T-helper 1 cell treated with Interleukin-12 subunit alpha and Interleukin-12 subunit beta and Interleukin-4 antibody, amounts not matched to agents 30 ng/mL and 1 ng/mL, for 36 hours (primary cell): ENCODE data around the gene ART4. TPM values are rescaled to one million over a fixed set of nuclear protein-coding genes. Genes with fewer than 3 reads are reported as not detected.

Experiments
- intact Hi-C: fragments of 100-400 bp; cut with micrococcal nuclease; formaldehyde crosslinking; loops from one replicate; pipeline ENCODE4 v1.15.1; 2024
- total RNA-seq: library from RNA; stranded (reverse); gene quantifications from 2 replicates; pipeline ENCODE4 v1.2.3, GENCODE V29; 2022

ART4 gene
- total RNA-seq, 1 donor from 2014 or later = not detected

GRCh38 chr12:14852880-14853279, 9.6 kb upstream of the ART4 start:
- intact Hi-C loops = no loop called here

DNA sequence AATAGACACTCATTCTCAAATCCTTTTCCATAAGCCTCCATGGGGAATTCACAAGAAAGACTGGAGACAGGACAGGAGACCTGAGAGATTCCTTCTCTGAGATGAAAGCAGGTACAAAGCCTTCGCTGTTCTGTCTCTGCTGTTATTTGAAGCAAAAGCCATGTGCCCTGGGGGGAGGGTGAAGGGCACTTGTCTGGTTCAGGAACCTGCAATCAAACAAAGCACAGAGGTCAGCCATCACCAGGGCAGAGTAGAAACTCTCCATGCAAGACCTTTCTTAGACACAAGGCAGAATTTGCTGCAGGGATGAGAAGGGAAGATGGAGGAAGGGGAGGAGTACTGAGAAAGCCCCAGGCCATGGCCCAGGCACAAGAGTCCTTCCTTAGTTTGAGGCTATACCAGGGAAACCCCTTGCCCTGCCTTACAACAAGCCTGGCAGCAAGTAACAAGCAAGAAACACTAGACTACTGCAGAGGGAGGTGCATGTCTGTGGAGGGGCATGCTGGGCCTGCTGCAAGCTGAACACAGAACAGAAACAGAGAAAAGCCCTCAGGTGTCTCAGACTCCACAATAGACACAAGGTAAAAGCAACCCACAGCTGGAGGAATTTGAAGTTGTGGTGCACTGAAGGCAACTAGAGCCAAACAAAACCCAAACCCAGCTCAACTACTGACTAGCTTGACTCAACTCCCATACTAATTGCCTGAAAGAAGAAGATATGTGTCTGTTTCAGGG, 7.8 kb upstream of the ART4 start:
- intact Hi-C loops = no loop called here

- intact Hi-C loops = no loop called here
Observed at GRCh38 chr12:14849661-14850060, 6.3 kb upstream of the ART4 start.

- intact Hi-C loops = no loop called here
Observed at GRCh38 chr12:14846876-14847580, 3.7 kb upstream of the ART4 start.

DNA sequence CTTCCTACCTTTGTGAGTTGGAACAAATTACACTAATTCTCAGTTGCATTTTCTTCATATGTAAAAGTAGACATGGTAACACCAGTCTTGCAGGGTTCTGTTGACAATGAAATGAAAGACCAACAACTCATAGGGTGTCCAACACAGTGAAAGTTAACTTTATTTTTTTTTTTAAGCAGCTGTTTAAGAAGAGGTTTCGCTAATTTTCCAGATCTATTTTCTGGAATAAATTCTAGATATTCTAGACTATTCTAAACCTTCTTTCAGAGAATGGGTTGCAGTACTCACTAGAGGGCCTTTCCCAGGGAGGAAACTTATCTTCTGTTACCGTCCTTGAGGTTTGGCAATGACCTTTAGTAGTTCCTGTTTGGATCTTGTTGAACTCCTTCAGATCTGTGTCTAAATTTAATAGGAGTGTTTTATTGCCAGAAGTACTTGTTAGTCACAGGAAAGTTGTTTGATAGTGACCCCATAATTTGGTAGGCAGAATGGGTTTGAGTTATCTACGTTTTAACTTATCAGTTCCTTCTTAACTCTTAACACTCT, 2.8 kb upstream of the ART4 start:
- intact Hi-C loops = no loop called here

DNA sequence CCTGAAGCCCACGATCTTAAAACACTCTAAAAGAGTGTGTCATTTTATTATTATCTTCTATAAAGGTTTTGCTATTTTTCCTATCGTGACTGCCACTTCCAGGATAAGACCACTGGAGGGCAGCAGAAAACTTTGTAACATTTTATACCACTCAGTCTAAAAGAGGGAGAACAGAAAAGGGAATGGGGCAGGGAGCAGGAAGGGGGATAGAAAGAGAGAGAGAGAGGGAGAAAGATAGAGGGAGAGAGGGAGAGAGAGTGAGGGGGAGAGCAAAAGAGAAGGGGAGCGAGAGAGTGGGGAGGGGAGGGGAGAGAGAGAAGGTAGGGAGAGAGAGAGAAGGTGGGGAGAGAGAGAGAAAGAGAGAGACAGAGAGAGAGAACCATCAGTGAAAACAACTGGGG, 2.0 kb upstream of the ART4 start:
- intact Hi-C loops = loop anchor here (1.0 to 2.0 kb wide), 9 partner anchors 43 to 424 kb away; partner anchors contain the start of genes ARHGDIB, C12orf60, RERG and WBP11

GRCh38 chr12:14844401-14844800, 1.1 kb upstream of the ART4 start:
- intact Hi-C loops = loop anchor here (2.0 kb wide), 2 partner anchors 42 to 70 kb away; partner anchors contain the start of genes C12orf60 and WBP11

DNA sequence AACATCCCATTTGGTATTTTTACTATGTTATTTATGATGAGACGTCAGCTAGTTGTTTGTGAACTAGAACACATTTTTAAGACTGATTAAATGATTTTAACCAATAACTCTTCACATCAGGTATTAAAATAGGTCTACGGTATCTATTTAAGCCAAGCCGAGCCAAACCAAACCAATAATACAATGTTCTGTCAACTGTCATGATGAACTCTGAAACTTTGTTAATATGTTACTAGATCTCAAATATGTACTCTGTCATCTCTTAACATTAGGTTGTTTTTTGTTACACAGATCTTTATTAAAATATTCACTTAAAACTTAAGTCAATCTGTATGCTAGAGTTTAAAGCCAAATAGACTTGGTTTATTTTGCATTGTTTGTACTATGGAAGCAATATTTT, 1.0 kb downstream of the ART4 start:
- intact Hi-C loops = no loop called here

GRCh38 chr12:14841761-14842160, 1.6 kb downstream of the ART4 start:
- intact Hi-C loops = no loop called here

DNA sequence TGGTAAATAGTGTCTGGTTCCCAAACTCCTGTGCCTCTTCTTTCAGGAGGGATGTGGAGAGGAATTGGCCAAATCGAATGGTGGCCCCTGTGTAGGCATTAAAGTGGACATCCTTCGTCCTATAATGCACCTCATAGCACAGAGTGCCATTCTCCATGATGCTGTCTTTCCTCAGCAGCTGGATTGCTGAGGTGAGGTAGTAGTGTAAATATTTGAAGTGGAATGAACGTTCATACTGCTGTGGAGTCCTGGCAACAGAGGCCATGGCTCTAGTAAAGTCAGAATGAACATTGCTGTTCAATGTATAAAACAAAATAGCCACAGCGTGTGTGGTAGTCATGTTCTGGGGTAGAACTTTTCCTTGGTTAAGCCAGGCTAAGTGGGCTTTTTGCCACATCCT, 2.7 kb downstream of the ART4 start:
- intact Hi-C loops = no loop called here

- intact Hi-C loops = no loop called here
Observed at GRCh38 chr12:14839262-14839661, 4.1 kb downstream of the ART4 start.

DNA sequence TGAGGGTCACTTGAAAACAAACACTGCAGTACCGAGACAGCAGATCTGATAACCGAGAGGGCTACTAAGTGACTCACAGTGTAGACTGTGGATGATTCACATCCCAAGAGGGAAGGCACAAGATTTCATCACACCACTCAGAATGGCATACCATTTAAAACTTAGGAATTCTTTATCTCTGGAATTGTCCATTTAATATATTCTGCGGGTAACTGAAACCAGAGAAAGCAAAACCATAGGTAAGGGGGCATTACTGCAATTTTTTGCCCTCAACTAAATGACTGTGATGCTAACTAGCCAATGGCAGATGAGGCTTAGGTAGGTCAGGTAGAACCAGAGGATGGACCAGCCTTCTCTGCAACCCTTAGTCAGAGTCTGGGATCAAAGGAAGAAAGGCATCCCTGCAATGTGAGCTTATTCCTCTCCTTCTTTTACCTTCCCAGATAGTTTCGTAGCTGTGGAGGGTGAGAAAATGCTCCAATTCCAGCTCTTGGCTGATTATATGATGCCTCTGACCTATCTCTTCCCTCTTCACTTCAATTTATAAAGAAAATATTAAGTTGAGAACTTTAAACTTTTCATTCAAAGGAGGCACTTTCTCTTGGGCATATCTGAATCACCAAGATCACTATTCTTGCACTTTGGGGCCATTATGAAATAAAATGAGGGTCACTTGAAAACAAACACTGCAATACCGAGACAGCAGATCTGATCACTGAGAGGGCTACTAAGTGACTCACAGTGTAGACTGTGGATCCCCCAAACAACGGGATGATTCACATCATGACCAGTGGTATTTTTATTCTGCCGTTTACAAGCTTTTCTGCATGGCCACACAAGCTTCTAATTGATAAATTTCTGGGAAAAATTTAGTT, 6.8 kb downstream of the ART4 start:
- intact Hi-C loops = no loop called here

DNA sequence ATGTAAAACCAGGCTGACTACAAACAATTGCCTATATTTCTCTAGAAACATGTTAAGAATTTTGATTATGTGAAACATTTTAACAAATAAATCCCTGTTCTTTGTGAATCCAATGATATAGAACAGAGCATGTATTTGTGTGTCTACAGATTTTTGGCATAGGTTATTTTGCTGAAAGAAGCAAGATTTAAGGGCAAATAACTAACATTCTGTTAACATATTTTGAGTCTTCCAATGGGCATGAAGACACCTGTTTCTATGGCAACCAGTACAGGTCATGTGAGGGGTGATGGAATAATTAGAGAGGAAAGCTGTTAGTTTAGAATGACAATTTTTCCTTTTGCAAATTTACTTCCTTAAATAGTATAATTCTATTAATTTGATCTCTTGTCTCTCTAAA, 8.8 kb downstream of the ART4 start:
- intact Hi-C loops = no loop called here

DNA sequence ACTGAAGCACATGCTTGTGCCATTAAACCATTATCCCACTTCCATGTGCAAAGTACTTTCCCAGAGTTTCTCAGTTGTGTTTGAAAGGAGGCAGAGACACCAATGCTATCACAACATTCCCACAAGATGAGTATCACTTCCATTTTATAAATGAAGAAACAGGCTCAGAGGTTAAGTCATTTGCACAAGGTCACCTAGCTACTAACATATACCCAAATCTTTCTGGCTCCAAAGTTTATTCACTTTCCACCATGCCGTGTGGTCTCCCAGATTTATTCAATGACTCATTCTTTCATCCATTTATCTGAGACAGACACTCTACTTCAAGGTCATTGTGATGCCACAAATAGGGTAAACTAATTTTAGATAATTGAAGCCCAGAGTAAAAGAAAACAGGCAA, 9.4 kb downstream of the ART4 start:
- intact Hi-C loops = no loop called here

GRCh38 chr12:14833336-14833735, 10.0 kb downstream of the ART4 start:
- intact Hi-C loops = no loop called here

DNA sequence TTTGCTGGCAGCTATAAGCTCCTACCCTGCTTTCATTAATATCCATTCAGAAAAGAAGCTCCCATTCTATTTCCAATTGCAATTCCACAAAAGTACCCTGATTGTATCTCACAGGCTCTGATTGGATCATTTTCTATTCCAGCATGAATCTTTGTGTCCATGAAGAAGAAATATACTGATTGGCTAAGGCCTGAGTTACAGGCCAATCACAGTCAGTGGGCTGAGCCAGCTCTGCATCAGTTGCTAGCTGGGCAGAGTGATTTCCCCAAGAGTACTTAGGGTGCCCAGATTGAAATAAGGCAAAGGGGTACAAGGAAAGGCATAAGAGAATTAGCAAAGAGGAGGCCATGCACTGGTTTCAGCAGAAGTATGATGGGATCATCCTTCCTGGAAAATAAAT, 14.4 kb downstream of the ART4 start:
- intact Hi-C loops = no loop called here

GRCh38 chr12:14827043-14827442, 16.3 kb downstream of the ART4 start:
- intact Hi-C loops = no loop called here

- intact Hi-C loops = no loop called here
Observed at GRCh38 chr12:14826491-14826890, 16.8 kb downstream of the ART4 start.

DNA sequence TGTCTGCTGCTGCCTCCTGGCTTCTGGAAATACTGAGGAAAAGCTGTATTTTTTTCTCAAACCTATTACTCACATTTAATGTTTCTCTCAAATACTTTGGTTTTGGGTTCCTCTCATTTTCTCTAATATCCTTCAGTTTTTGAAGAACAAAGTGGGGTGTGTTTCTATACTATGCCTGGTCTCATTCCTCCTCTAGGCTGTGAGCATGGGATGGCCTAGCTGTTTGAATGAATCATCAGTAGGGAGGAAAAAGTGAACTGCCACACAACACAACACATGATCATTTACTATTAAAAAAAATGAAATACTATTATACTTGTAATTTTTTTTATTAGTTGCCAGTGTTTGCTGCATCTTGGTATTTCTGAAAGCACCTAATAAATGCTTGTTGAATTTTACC, 18.1 kb downstream of the ART4 start:
- intact Hi-C loops = no loop called here

DNA sequence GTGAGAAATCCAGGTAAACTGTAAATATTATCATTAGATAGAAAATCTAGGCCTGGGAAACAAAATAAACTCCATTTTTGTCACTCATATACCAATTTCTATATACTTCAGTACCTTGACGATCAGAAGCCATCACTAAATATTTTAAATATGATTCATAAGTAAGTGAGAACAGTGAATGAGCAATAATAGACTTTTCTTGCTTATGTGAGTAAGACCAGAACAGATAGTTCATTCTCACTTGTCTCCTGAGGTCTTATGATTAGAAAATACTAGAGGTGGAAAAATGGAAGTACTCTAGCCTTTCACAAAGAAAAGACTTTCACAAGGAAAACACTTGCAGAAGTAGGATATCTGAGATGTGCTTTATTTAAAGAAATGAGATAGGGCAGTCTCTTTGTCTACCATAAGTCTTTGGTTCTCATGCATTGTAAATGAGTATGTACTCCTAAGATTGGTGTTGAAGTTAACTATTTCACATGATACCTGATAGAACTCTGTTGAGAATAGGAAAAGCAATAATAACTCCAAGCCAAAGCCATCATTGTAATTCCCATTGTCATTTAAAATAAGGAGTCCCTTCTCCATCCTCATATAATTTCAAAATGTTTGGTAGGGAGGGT, 19.2 kb downstream of the ART4 start:
- intact Hi-C loops = no loop called here

DNA sequence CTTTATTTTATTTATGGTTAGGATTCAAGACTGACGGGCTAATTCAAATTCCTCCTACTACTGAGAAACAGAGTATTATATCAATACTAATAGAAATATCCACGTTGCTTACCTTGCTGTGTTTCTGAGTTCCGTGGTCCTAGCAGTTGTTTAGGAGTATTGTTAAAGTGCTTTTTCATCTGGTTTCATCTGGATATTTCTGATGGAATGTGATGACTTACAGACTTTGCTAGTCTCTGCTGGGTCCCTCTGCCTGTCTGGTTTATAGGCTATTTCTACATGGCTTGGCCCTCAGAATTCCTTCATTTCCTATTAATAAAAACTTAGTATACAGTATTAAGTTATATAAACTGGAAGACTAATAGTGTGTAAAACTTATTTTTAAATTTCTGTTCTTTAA, 29.3 kb downstream of the ART4 start, which contains the start of gene SMCO3:
Gene SMCO3 (minus strand): TSS at position 169 of the 400 bp plus-strand sequence. CDS start 7,502 bp downstream, outside the sequence.
- intact Hi-C loops = no loop called here
